MCF 10A (cell line): ENCODE data around the gene CHCHD4. TPM values are rescaled to one million over a fixed set of nuclear protein-coding genes. Genes with fewer than 3 reads are reported as not detected.
A peak's percentile ranks its signal among the peaks of the same experiment; 100 is the strongest.
"Not testable (repeated sequence)": the region's sequence is repeated elsewhere in the genome, so short reads cannot be mapped to it uniquely, and the experiment has no call there.

Experiments
- BruUV-seq: library from RNA; stranded (reverse); fragments of 400-500 nt; replicated peaks from 2 replicates; lab custom pipeline; 2021; lab: Mats Ljungman, UMichigan
- CTCF ChIA-PET: fragments of 300-600 bp; sonication (Branson Sonifier 250); formaldehyde crosslinking; extraction: SDS; loops from one replicate; lab custom pipeline; 2021; ENCODE audit warnings: antibody characterized with exemption, inconsistent platforms; lab: Yijun Ruan, JAX
- POLR2A ChIA-PET: fragments of 300-600, 350-650 bp; sonication (Branson Sonifier 250); formaldehyde crosslinking; extraction: SDS; loops from one replicate; lab custom pipeline; 2020; ENCODE audit warnings: antibody characterized with exemption, inconsistent platforms; lab: Yijun Ruan, JAX
- DNase-seq: peaks from one replicate; pipeline ENCODE4 v3.0.0-alpha.2; 2018; ENCODE audit not compliant: unreplicated experiment
- H3K27ac Mint-ChIP-seq: one replicate; pipeline ENCODE4 v1.8.0; 2022; ENCODE audit warnings: mild to moderate bottlenecking, low read depth, mixed read lengths; ENCODE audit not compliant: unreplicated experiment
- H3K27me3 Mint-ChIP-seq: one replicate; pipeline ENCODE4 v1.8.0; 2022; ENCODE audit warnings: mixed read lengths; ENCODE audit not compliant: insufficient read depth, unreplicated experiment
- H3K36me3 Mint-ChIP-seq: one replicate; pipeline ENCODE4 v1.8.0; 2022; ENCODE audit warnings: mild to moderate bottlenecking, moderate library complexity, mixed read lengths; ENCODE audit not compliant: insufficient read depth, unreplicated experiment
- H3K4me1 Mint-ChIP-seq: one replicate; pipeline ENCODE4 v1.8.0; 2022; ENCODE audit warnings: mixed read lengths; ENCODE audit not compliant: insufficient read depth, unreplicated experiment
- H3K4me3 Mint-ChIP-seq: one replicate; pipeline ENCODE4 v1.8.0; 2022; ENCODE audit warnings: mild to moderate bottlenecking, moderate library complexity, mixed read lengths; ENCODE audit not compliant: unreplicated experiment
- H3K9me3 Mint-ChIP-seq: one replicate; pipeline ENCODE4 v1.8.0; 2022; ENCODE audit warnings: mixed read lengths; ENCODE audit not compliant: unreplicated experiment
- intact Hi-C: fragments of 100-400 bp; cut with micrococcal nuclease; formaldehyde crosslinking; loops from 2 replicates; pipeline ENCODE4 v1.14.1; 2022
- total RNA-seq: library from RNA; stranded (reverse); gene quantifications from 2 replicates; pipeline ENCODE4 v1.2.3, GENCODE V29; 2022
- TF ChIP-seq, protein P1 (sequence below): fragments of 200-600 bp; IDR thresholded peaks from one replicate; pipeline ENCODE4 v1.8.0; 2022; ENCODE audit warnings: antibody characterized with exemption, mild to moderate bottlenecking; ENCODE audit not compliant: unreplicated experiment

The CHCHD4 gene
- total RNA-seq, 1 experiment from 2014 or later = 35.0 TPM

DNA sequence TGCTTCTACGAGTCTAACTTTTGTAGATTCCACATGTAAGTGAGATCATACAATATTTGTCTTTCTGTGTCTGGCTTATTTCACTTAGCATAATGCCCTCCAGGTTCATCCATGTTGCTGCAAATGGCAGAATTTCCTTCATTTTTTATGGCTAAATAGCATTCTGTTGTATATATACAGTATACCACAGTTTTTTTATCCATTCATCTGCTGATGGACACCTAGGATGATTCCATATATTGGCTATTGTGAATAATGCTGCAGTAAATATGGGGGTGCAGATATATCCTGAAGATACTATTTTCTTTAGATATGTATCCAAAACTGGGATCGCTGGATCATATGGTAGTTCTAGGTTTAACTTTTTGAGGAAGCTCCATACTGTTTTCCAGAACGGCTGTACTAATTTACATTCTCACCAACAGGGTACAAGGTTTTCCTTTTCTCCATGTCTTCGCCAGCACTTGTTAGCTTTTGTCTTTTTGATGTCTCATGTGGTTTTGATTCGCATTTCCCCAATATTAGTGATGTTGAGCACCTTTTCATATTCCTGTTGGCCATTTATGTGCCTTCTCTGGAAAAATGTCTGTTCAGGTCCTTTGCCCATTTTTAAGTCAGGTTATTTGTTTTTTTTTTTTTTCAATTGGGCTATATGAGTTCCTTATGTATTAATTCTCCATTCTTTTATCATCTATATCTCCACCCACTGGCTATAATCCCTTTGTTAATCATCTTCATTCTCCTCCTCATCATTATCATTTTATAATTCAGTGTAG lies 26.9 kb downstream of the CHCHD4 start:
- DNase-seq = no peak
- BruUV-seq = no TSS peak
- Mint-ChIP-seq H3K36me3 (no peaks in the 10 kb centered on the region), H3K27ac (no peak overlapping the region), H3K4me1 (no peaks in the 10 kb centered on the region), H3K27me3 (peaks cover 17% of the 10 kb centered on the region), H3K9me3 (no peaks in the 10 kb centered on the region), H3K4me3 (no peak overlapping the region)
- TF ChIP-seq, protein P1, sequence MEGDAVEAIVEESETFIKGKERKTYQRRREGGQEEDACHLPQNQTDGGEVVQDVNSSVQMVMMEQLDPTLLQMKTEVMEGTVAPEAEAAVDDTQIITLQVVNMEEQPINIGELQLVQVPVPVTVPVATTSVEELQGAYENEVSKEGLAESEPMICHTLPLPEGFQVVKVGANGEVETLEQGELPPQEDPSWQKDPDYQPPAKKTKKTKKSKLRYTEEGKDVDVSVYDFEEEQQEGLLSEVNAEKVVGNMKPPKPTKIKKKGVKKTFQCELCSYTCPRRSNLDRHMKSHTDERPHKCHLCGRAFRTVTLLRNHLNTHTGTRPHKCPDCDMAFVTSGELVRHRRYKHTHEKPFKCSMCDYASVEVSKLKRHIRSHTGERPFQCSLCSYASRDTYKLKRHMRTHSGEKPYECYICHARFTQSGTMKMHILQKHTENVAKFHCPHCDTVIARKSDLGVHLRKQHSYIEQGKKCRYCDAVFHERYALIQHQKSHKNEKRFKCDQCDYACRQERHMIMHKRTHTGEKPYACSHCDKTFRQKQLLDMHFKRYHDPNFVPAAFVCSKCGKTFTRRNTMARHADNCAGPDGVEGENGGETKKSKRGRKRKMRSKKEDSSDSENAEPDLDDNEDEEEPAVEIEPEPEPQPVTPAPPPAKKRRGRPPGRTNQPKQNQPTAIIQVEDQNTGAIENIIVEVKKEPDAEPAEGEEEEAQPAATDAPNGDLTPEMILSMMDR = no peak
- POLR2A ChIA-PET = interaction anchor here (0.9 kb wide), 1 partner anchor 26 kb away, joined by 3 read pairs; no protein-coding TSS in a partner anchor
- intact Hi-C loops = no loop called here
- CTCF ChIA-PET = interaction anchor here (0.6 to 1.5 kb wide), 3 partner anchors 17 to 609 kb away, joined by 3 to 5 read pairs (median 5); no protein-coding TSS in a partner anchor

- Mint-ChIP-seq H3K27me3 (peaks cover 17% of the 10 kb centered on the region), H3K36me3 (no peaks in the 10 kb centered on the region), H3K4me3 (no peak overlapping the region), H3K4me1 (no peaks in the 10 kb centered on the region), H3K9me3 (no peaks in the 10 kb centered on the region), H3K27ac (no peak overlapping the region)
- intact Hi-C loops = no loop called here
- POLR2A ChIA-PET = interaction anchor here (0.6 to 0.9 kb wide), 2 partner anchors 27 to 29 kb away, joined by 3 read pairs; no protein-coding TSS in a partner anchor
- BruUV-seq = no TSS peak
- CTCF ChIA-PET = interaction anchor here (0.9 to 1.5 kb wide), 2 partner anchors 14 to 21 kb away, joined by 3 read pairs; no protein-coding TSS in a partner anchor
- DNase-seq = no peak
- TF ChIP-seq, protein P1 = no peak
Measured at GRCh38 chr3:14096742-14097141, 27.9 kb downstream of the CHCHD4 start.

GRCh38 chr3:14093831-14094230 lies 30.8 kb downstream of the CHCHD4 start:
- TF ChIP-seq, protein P1 = no peak
- CTCF ChIA-PET = interaction anchor here (0.9 to 1.5 kb wide), 3 partner anchors 66 to 213 kb away, joined by 3 to 4 read pairs (median 3); no protein-coding TSS in a partner anchor
- H3K27ac Mint-ChIP-seq = no peak overlapping the region
- intact Hi-C loops = no loop called here
- POLR2A ChIA-PET = interaction anchor here (1.4 kb wide), 2 partner anchors 11 to 85 kb away, joined by 4 read pairs; partner anchors contain the start of genes LSM3 and XPC
- peaks cover 5% of the 10 kb centered on the region for H3K9me3 Mint-ChIP-seq
- H3K27me3 Mint-ChIP-seq = peaks cover 17% of the 10 kb centered on the region
- no peaks in the 10 kb centered on the region for H3K36me3 Mint-ChIP-seq
- BruUV-seq = no TSS peak
- no peaks in the 10 kb centered on the region for H3K4me1 Mint-ChIP-seq
- peak; percentile 2 for DNase-seq
- H3K4me3 Mint-ChIP-seq = no peak overlapping the region

DNA sequence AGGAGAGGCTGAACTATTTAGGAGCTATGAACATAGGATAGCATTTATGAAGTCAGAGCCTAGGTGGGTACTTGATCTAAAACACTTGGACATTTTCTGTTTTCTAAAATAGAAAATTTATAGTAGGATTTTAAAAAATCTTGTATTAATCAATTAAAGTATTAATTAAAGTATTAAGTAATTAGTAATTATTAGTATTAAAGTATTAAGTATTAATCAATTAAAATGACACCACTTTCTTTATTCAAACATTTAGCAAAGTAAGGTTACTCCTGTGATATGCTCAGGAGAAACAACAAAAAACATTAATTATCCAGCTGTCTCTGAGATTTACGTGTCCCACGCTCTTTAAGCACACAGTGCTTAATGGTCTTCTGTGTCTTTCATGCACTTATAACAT lies 32.2 kb downstream of the CHCHD4 start:
- no peak overlapping the region for H3K27ac Mint-ChIP-seq
- no peak for DNase-seq
- CTCF ChIA-PET = interaction anchor here (0.5 to 0.8 kb wide), 4 partner anchors 14 to 130 kb away, joined by 3 read pairs; no protein-coding TSS in a partner anchor
- no TSS peak for BruUV-seq
- H3K4me3 Mint-ChIP-seq = no peak overlapping the region
- intact Hi-C loops = no loop called here
- H3K4me1 Mint-ChIP-seq = no peaks in the 10 kb centered on the region
- no peaks in the 10 kb centered on the region for H3K36me3 Mint-ChIP-seq
- TF ChIP-seq, protein P1 = no peak
- peaks cover 6% of the 10 kb centered on the region for H3K27me3 Mint-ChIP-seq
- POLR2A ChIA-PET = interaction anchor here (0.7 to 1.4 kb wide), 2 partner anchors 12 to 136 kb away, joined by 4 read pairs; no protein-coding TSS in a partner anchor
- H3K9me3 Mint-ChIP-seq = peaks cover 18% of the 10 kb centered on the region

DNA sequence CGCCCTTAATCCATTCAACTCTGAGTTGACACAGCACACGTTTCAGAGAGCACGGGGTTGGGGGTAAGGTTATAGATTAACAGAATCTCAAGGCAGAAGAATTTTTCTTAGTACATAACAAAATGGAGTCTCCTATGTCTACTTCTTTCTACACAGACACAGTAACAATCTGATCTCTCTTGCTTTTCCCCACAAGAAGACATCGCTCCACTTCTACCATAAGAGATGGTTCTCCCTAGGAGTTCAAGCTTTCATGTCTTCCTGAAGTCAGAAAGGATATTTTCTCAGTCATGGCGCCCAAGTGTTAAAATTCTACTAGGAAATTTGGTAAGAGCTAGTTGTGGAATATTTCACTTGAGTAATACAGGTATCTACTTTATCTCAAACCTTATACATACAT lies 32.7 kb downstream of the CHCHD4 start:
- H3K27ac Mint-ChIP-seq, BruUV-seq, H3K4me1 Mint-ChIP-seq, DNase-seq, H3K27me3 Mint-ChIP-seq, H3K36me3 Mint-ChIP-seq, intact Hi-C loops, H3K4me3 Mint-ChIP-seq: not testable (repeated sequence)
- peaks cover 23% of the 10 kb centered on the region for H3K9me3 Mint-ChIP-seq
- CTCF ChIA-PET = interaction anchor here (0.6 to 0.8 kb wide), 2 partner anchors 20 to 24 kb away, joined by 3 read pairs; no protein-coding TSS in a partner anchor
- POLR2A ChIA-PET = interaction anchor here (0.7 kb wide), 1 partner anchor 136 kb away, joined by 4 read pairs; no protein-coding TSS in a partner anchor
